Esophagus muscularis mucosa (tissue), 4 donors: ENCODE measurements around the gene SPARCL1. TPM values are rescaled to one million over a fixed set of nuclear protein-coding genes. Genes with fewer than 3 reads are reported as not detected.

Experiments
- DNase-seq: peaks from one replicate; pipeline ENCODE4 v3.0.0-alpha.2; 2017; ENCODE audit errors: extremely low spot score
- H3K27ac ChIP-seq, 4 donors: fragments of 200-600 bp; sonication (generic); replicated peaks in 1 of 4; 1 replicate in 3 of 4; 2 replicates in 1 of 4; pipeline ENCODE4 v1.5.1; 2016 to 2019; ENCODE audit warnings: mild to moderate bottlenecking in 1 of 4
- H3K27me3 ChIP-seq, 4 donors: fragments of 200-600 bp; sonication (generic); one replicate each; pipeline versions ENCODE4 v1.5.1 to v1.6.0; 2016 to 2019
- H3K36me3 ChIP-seq, 4 donors: fragments of 200-600 bp; sonication (generic); one replicate each; pipeline ENCODE4 v1.5.1; 2016 to 2019
- H3K4me1 ChIP-seq, 4 donors: fragments of 200-600 bp; sonication (generic); one replicate each; pipeline ENCODE4 v1.5.1; 2016 to 2019
- H3K4me3 ChIP-seq, 4 donors: fragments of 200-600 bp; sonication (generic); 1 replicate in 2 of 4; 2 replicates in 2 of 4; pipeline ENCODE4 v1.5.1; 2016 to 2019; ENCODE audit warnings: mild to moderate bottlenecking in 4 of 4, moderate library complexity in 1 of 4
- H3K9me3 ChIP-seq, 4 donors: fragments of 200-600 bp; sonication (generic); 1 replicate in 3 of 4; 2 replicates in 1 of 4; pipeline ENCODE4 v1.5.1; 2016 to 2019
- CTCF ChIP-seq, 3 experiments: fragments of 200-600 bp in 2 of 3; fragments of 450-650 bp in 1 of 3; sonication (generic) in 2 of 3; IDR thresholded peaks; one replicate each; pipeline ENCODE4 v1.5.1; 2017 to 2019; ENCODE audit warnings: antibody characterized with exemption in 3 of 3, mild to moderate bottlenecking in 2 of 3, moderate library complexity in 1 of 3
- EP300 ChIP-seq: sonication (generic); formaldehyde crosslinking; IDR thresholded peaks from one replicate; pipeline ENCODE4 v1.6.1; 2017; ENCODE audit warnings: antibody characterized with exemption
- POLR2A ChIP-seq: fragments of 450-650 bp; IDR thresholded peaks from one replicate; pipeline ENCODE4 v1.6.1; 2017; ENCODE audit warnings: antibody characterized with exemption, moderate library complexity, mild to moderate bottlenecking, low read depth
- POLR2AphosphoS5 ChIP-seq, 2 donors: sonication (generic); formaldehyde crosslinking; IDR thresholded peaks; one replicate each; pipeline ENCODE4 v1.6.1; 2017; ENCODE audit warnings: antibody characterized with exemption in 2 of 2
- WGBS: methylation state at CpG from one replicate; pipeline ENCODE4 v1.1.5; 2018; 5-methylcytosine and 5-hydroxymethylcytosine counted together
- intact Hi-C: fragments of 100-400 bp; cut with DNase I; formaldehyde crosslinking; loops from one replicate; pipeline ENCODE4 v1.15.1; 2023
- total RNA-seq, 4 donors: library from RNA; depleted of rRNA; stranded (reverse); fragments of >200 nt; gene quantifications; one replicate each; pipeline versions ENCODE4 v1.1.0 to v1.2.1, GENCODE V29; 2016

The SPARCL1 gene
- total RNA-seq, 4 donors from 2014 or later, result 1,380 to 2,231 (median 1,856) TPM

GRCh38 chr4:87532109-87532508, 2.9 kb upstream of the SPARCL1 start:
- no peaks in the 10 kb centered on the region for H3K36me3 ChIP-seq
- no peaks in the 10 kb centered on the region for H3K9me3 ChIP-seq
- WGBS, result 37% methylated on average over 1 of the region's 1 CpG
- no peaks in the 10 kb centered on the region for H3K27me3 ChIP-seq
- no peak overlapping the region for H3K4me3 ChIP-seq
- peaks cover 15 to 30% (median 30%) of the 10 kb centered on the region in 4 donors for H3K4me1 ChIP-seq
- TF ChIP-seq CTCF (IDR thresholded peaks at IDR 0.05) (no peak), POLR2AphosphoS5 (IDR thresholded peaks at IDR 0.05) (no peak), POLR2A (no peak), EP300 (no peak)
- DNase-seq, result peak; percentile 21
- intact Hi-C loops, result loop anchor here (10.0 kb wide), 1 partner anchor 483 kb away; no protein-coding TSS in a partner anchor
- H3K27ac ChIP-seq, result peak overlapping the region; percentile 85 to 97 (median 90)

- H3K4me1 ChIP-seq, result peaks cover 15 to 30% (median 30%) of the 10 kb centered on the region in 4 donors
- H3K27ac ChIP-seq, result peak overlapping the region; percentile 85 to 97 (median 90)
- intact Hi-C loops, result loop anchor here (10.0 kb wide), 1 partner anchor 483 kb away; no protein-coding TSS in a partner anchor
- H3K4me3 ChIP-seq, result peak overlapping the region in 2 of 4 donors; percentile 19 to 72
- H3K9me3 ChIP-seq, result no peaks in the 10 kb centered on the region
- WGBS, result 35% methylated on average over 5 of the region's 5 CpGs
- H3K27me3 ChIP-seq, result no peaks in the 10 kb centered on the region
- no peak for DNase-seq
- H3K36me3 ChIP-seq, result no peaks in the 10 kb centered on the region
- TF ChIP-seq EP300 (no peak), POLR2A (no peak), CTCF (IDR thresholded peaks at IDR 0.05) (no peak), POLR2AphosphoS5 (IDR thresholded peaks at IDR 0.05) (no peak)
Measured at GRCh38 chr4:87531621-87532020, 2.4 kb upstream of the SPARCL1 start.

- peaks cover 15 to 30% (median 30%) of the 10 kb centered on the region in 4 donors for H3K4me1 ChIP-seq
- no peaks in the 10 kb centered on the region for H3K9me3 ChIP-seq
- no peaks in the 10 kb centered on the region for H3K36me3 ChIP-seq
- H3K4me3 ChIP-seq, result peak overlapping the region; percentile 52 to 72 (median 66)
- peak overlapping the region; percentile 85 to 97 (median 90) for H3K27ac ChIP-seq
- WGBS, result 25% methylated on average over 4 of the region's 4 CpGs
- TF ChIP-seq POLR2AphosphoS5 (IDR thresholded peaks at IDR 0.05), result peak in 1 of 2 donors; percentile 99
- no peak for TF ChIP-seq CTCF (IDR thresholded peaks at IDR 0.05)
- TF ChIP-seq EP300, result peak; percentile 99
- no peak for TF ChIP-seq POLR2A
- H3K27me3 ChIP-seq, result no peaks in the 10 kb centered on the region
- peak; percentile 96 for DNase-seq
- intact Hi-C loops, result loop anchor here (10.0 kb wide), 1 partner anchor 484 kb away; no protein-coding TSS in a partner anchor
Measured at GRCh38 chr4:87530868-87531267, 1.7 kb upstream of the SPARCL1 start.

GRCh38 chr4:87530229-87530628, 1.1 kb upstream of the SPARCL1 start:
- peak overlapping the region; percentile 52 to 72 (median 66) for H3K4me3 ChIP-seq
- peaks cover 15 to 33% (median 32%) of the 10 kb centered on the region in 4 donors for H3K4me1 ChIP-seq
- intact Hi-C loops, result loop anchor here (10.0 kb wide), 1 partner anchor 485 kb away; no protein-coding TSS in a partner anchor
- no peaks in the 10 kb centered on the region for H3K9me3 ChIP-seq
- H3K27ac ChIP-seq, result peak overlapping the region; percentile 85 to 97 (median 90)
- WGBS, result 27% methylated on average over 1 of the region's 1 CpG
- TF ChIP-seq POLR2AphosphoS5 (IDR thresholded peaks at IDR 0.05) (no peak), EP300 (no peak), POLR2A (no peak), CTCF (IDR thresholded peaks at IDR 0.05) (no peak)
- H3K36me3 ChIP-seq, result no peaks in the 10 kb centered on the region
- no peak for DNase-seq
- no peaks in the 10 kb centered on the region for H3K27me3 ChIP-seq
